COLO829 (cell line): ENCODE measurements around the gene CNIH4.
"Not testable (repeated sequence)": the region's sequence is repeated elsewhere in the genome, so short reads cannot be mapped to it uniquely, and the experiment has no call there.

ENCODE experiments used
- DNase-seq: peaks from one replicate; pipeline ENCODE4 v3.0.0; 2012; ENCODE audit warnings: low spot score

CNIH4 gene

GRCh38 chr1:224402472-224403036, 45.9 kb downstream of the CNIH4 start:
- DNase-seq, result no peak

GRCh38 chr1:224404916-224405603, 48.4 kb downstream of the CNIH4 start:
- DNase-seq, result no peak

GRCh38 chr1:224405604-224405970, 48.9 kb downstream of the CNIH4 start:
- no peak for DNase-seq

- DNase-seq, result no peak
These were observed 49.5 kb downstream of the CNIH4 start for GRCh38 chr1:224406216-224406615.

- DNase-seq, result no peak
These were observed 51.1 kb downstream of the CNIH4 start for GRCh38 chr1:224407571-224408293.

- DNase-seq, result no peak
These were observed 51.6 kb downstream of the CNIH4 start for GRCh38 chr1:224408294-224408590.

- no peak for DNase-seq
These were observed 55.1 kb downstream of the CNIH4 start for GRCh38 chr1:224411766-224412165.

- DNase-seq, result no peak
These were observed 63.4 kb downstream of the CNIH4 start for GRCh38 chr1:224420106-224420505.

GRCh38 chr1:224425279-224425884, 68.7 kb downstream of the CNIH4 start:
- no peak for DNase-seq

- DNase-seq, result not testable (repeated sequence)
These were observed 70.2 kb downstream of the CNIH4 start for GRCh38 chr1:224426869-224427268.

- peak; percentile 78 for DNase-seq
These were observed 70.7 kb downstream of the CNIH4 start for GRCh38 chr1:224427346-224427745.

GRCh38 chr1:224428713-224429112, 72.0 kb downstream of the CNIH4 start:
- not testable (repeated sequence) for DNase-seq
